ENCODE results near the gene ERBB4. TPM values are rescaled to one million over a fixed set of nuclear protein-coding genes. Genes with fewer than 3 reads are reported as not detected.

ERBB4 gene
- total and polyA plus RNA-seq, 10 of the 15 experiments (the other 5 are each of a cell fraction or from before 2014, with no cell fraction given) = under 0.01 to 0.23 (median 0.01) TPM; not detected in 4

GRCh38 chr2:211931314-211931713, 607.3 kb downstream of the ERBB4 start:
- H3K9me3 ChIP-seq (replicated peaks; ENCODE audit: control insufficient read depth, insufficient read depth, low read length) = no peaks in the 10 kb centered on the region
- POLR2A ChIA-PET = no interaction called here
- no peaks in the 10 kb centered on the region for H3K4me1 ChIP-seq (ENCODE audit: control insufficient read depth, insufficient read depth, low read length)
- no peak overlapping the region for H3K4me3 ChIP-seq
- WGBS (ENCODE audit: insufficient coverage, insufficient replicate concordance, low lambda C conversion rate, missing lambda C conversion rate) = 27% methylated on average over 3 of the region's 3 CpGs
- H3K27ac ChIP-seq (ENCODE audit: control insufficient read depth, insufficient read depth) = no peak overlapping the region
- RAD21 ChIA-PET (ENCODE audit: unreplicated experiment) = interaction anchor here (1.0 to 1.9 kb wide), 4 partner anchors 68 to 318 kb away, joined by 3 to 15 read pairs (median 6); no protein-coding TSS in a partner anchor
- H2AFZ ChIP-seq (ENCODE audit: control insufficient read depth, low read depth, low read length) = no peak overlapping the region
- SMC1A ChIA-PET (ENCODE audit: uncharacterized antibody, unreplicated experiment) = interaction anchor here (0.6 to 1.9 kb wide), 5 partner anchors 12 to 204 kb away, joined by 3 to 5 read pairs (median 4); no protein-coding TSS in a partner anchor
- no peak for TF ChIP-seq ZBTB4 (CRISPR knock-in tag; IDR thresholded peaks at IDR 0.05)
- no peaks in the 10 kb centered on the region for H3K36me3 ChIP-seq (ENCODE audit: control insufficient read depth in 2 of 2, insufficient read depth in 2 of 2, low read length in 1 of 2)
- no peaks in the 10 kb centered on the region for H3K79me2 ChIP-seq (ENCODE audit: control insufficient read depth, insufficient read depth, low read length)
- no TSS peak for BruUV-seq (replicated peaks)
- H4K20me1 ChIP-seq (ENCODE audit: control insufficient read depth, insufficient read depth) = no peaks in the 10 kb centered on the region
- H3K27me3 ChIP-seq (replicated peaks in 1 of 2; ENCODE audit: control insufficient read depth in 2 of 2, insufficient read depth in 2 of 2, low read length in 1 of 2) = no peaks in the 10 kb centered on the region
- CTCF ChIA-PET = interaction anchor here (0.8 to 1.8 kb wide), 4 partner anchors 13 to 589 kb away, joined by 3 to 9 read pairs (median 4); no protein-coding TSS in a partner anchor
- intact Hi-C loops (cut with micrococcal nuclease; ENCODE audit: unreplicated experiment) = no loop called here
- no peak overlapping the region for H3K4me2 ChIP-seq (ENCODE audit: control insufficient read depth, insufficient read depth)
- in situ Hi-C loops (cut with MboI) = no loop called here
- DNase-seq (ENCODE audit: low read depth, low spot score) (no peak), ATAC-seq (no peak), FAIRE-seq (no peak)
- no peak overlapping the region for H3K9ac ChIP-seq (ENCODE audit: control insufficient read depth, insufficient read depth, low read length)

GRCh38 chr2:211930331-211930730, 608.3 kb downstream of the ERBB4 start:
- intact Hi-C loops (cut with micrococcal nuclease; ENCODE audit: unreplicated experiment) = no loop called here
- Histone ChIP-seq H3K27ac (ENCODE audit: control insufficient read depth, insufficient read depth) (no peak overlapping the region), H3K36me3 (ENCODE audit: control insufficient read depth in 2 of 2, insufficient read depth in 2 of 2, low read length in 1 of 2) (no peaks in the 10 kb centered on the region), H2AFZ (ENCODE audit: control insufficient read depth, low read depth, low read length) (no peak overlapping the region), H4K20me1 (ENCODE audit: control insufficient read depth, insufficient read depth) (no peaks in the 10 kb centered on the region), H3K4me3 (no peak overlapping the region), H3K27me3 (replicated peaks in 1 of 2; ENCODE audit: control insufficient read depth in 2 of 2, insufficient read depth in 2 of 2, low read length in 1 of 2) (no peaks in the 10 kb centered on the region), H3K4me2 (ENCODE audit: control insufficient read depth, insufficient read depth) (no peak overlapping the region), H3K9me3 (replicated peaks; ENCODE audit: control insufficient read depth, insufficient read depth, low read length) (no peaks in the 10 kb centered on the region), H3K9ac (ENCODE audit: control insufficient read depth, insufficient read depth, low read length) (no peak overlapping the region), H3K79me2 (ENCODE audit: control insufficient read depth, insufficient read depth, low read length) (no peaks in the 10 kb centered on the region), H3K4me1 (ENCODE audit: control insufficient read depth, insufficient read depth, low read length) (no peaks in the 10 kb centered on the region)
- ChIA-PET SMC1A (ENCODE audit: uncharacterized antibody, unreplicated experiment) (interaction anchor here (0.6 to 1.9 kb wide), 6 partner anchors 8 to 205 kb away, joined by 3 to 5 read pairs (median 4); no protein-coding TSS in a partner anchor), POLR2A (no interaction called here), CTCF (interaction anchor here (0.8 to 1.8 kb wide), 5 partner anchors 13 to 590 kb away, joined by 3 to 9 read pairs (median 3); no protein-coding TSS in a partner anchor), RAD21 (ENCODE audit: unreplicated experiment) (interaction anchor here (0.9 to 1.9 kb wide), 5 partner anchors 69 to 593 kb away, joined by 3 to 15 read pairs (median 3); no protein-coding TSS in a partner anchor)
- in situ Hi-C loops (cut with MboI) = no loop called here
- DNase-seq (ENCODE audit: low read depth, low spot score) = peak; percentile 2
- ATAC-seq = peak; percentile 82
- WGBS (ENCODE audit: insufficient coverage, insufficient replicate concordance, low lambda C conversion rate, missing lambda C conversion rate) = 8% methylated on average over 4 of the region's 4 CpGs
- BruUV-seq (replicated peaks) = no TSS peak
- no peak for FAIRE-seq
- TF ChIP-seq PKNOX1 (IDR thresholded peaks at IDR 0.05) = peak; percentile 14; the same call in 1 of the 2 replicates
- TF ChIP-seq TCF3 (IDR thresholded peaks at IDR 0.05; ENCODE audit: borderline replicate concordance, insufficient read depth, low read depth, low read length) = peak; percentile 80; the same call in 1 of the 2 replicates
- no peak for TF ChIP-seq SREBF2 (IDR thresholded peaks at IDR 0.05; ENCODE audit: low read length)
- no peak for TF ChIP-seq BCL11A (IDR thresholded peaks at IDR 0.05; ENCODE audit: low read depth, low read length)
- TF ChIP-seq CTCF (IDR thresholded peaks at IDR 0.05 in 2 of 3, conservative IDR thresholded peaks at IDR 0.05 in 1 of 3; ENCODE audit: control insufficient read depth in 2 of 3, extremely low read depth in 1 of 3, insufficient read depth in 1 of 3, low read depth in 3 of 3, low read length in 3 of 3) = no peak
- TF ChIP-seq SIN3A (IDR thresholded peaks at IDR 0.05; ENCODE audit: low read depth, low read length) = no peak
- TF ChIP-seq ZZZ3 (IDR thresholded peaks at IDR 0.05; ENCODE audit: control insufficient read depth, insufficient read length, low read depth) = no peak
- TF ChIP-seq MEF2A (IDR thresholded peaks at IDR 0.05; ENCODE audit: insufficient read depth, low read depth, low read length) = peak; percentile 94
- TF ChIP-seq TCF12 (IDR thresholded peaks at IDR 0.05; ENCODE audit: low read depth, low read length) = peak; percentile 62; the same call in 1 of the 2 replicates
